Peyer's patch (tissue), 4 donors: ENCODE measurements around the gene SHISA5. TPM values are rescaled to one million over a fixed set of nuclear protein-coding genes. Genes with fewer than 3 reads are reported as not detected.

Source experiments
- DNase-seq, 3 donors: peaks; one replicate each; pipeline ENCODE4 v3.0.0-alpha.2; 2017 to 2019
- H3K27ac ChIP-seq, 4 donors: fragments of 200-600 bp; sonication (generic); one replicate each; pipeline ENCODE4 v1.5.1; 2016 to 2019
- H3K27me3 ChIP-seq, 2 donors: fragments of 200-600 bp; sonication (generic); one replicate each; pipeline ENCODE4 v1.5.1; 2019
- H3K36me3 ChIP-seq, 3 donors: fragments of 200-600 bp; sonication (generic); one replicate each; pipeline ENCODE4 v1.5.1; 2016 to 2019
- H3K4me1 ChIP-seq, 4 donors: fragments of 200-600 bp; sonication (generic); one replicate each; pipeline ENCODE4 v1.5.1; 2016 to 2019
- H3K4me3 ChIP-seq, 4 donors: fragments of 200-600 bp; sonication (generic); 1 replicate in 3 of 4; 2 replicates in 1 of 4; pipeline ENCODE4 v1.5.1; 2016 to 2019; ENCODE audit warnings: mild to moderate bottlenecking in 1 of 4
- H3K9me3 ChIP-seq, 4 donors: fragments of 200-600 bp; sonication (generic); one replicate each; pipeline ENCODE4 v1.5.1; 2016 to 2019; ENCODE audit warnings: mild to moderate bottlenecking in 1 of 4
- CTCF ChIP-seq, 6 experiments: fragments of 450-650 bp in 4 of 6; fragments of 200-600 bp in 2 of 6; sonication (generic) in 1 of 6; IDR thresholded peaks; one replicate each; pipeline ENCODE4 v1.5.1; 2017 to 2019; ENCODE audit warnings: antibody characterized with exemption in 6 of 6, mild to moderate bottlenecking in 3 of 6, moderate library complexity in 1 of 6
- POLR2A ChIP-seq, 2 donors: fragments of 450-650 bp; IDR thresholded peaks; one replicate each; pipeline ENCODE4 v1.5.1; 2017; ENCODE audit warnings: antibody characterized with exemption in 2 of 2, mild to moderate bottlenecking in 2 of 2, moderate library complexity in 2 of 2
- total RNA-seq, 4 donors: library from RNA; depleted of rRNA; stranded (reverse); fragments of >200 nt; gene quantifications; one replicate each; pipeline ENCODE4 v1.1.0, GENCODE V29; 2016

Gene SHISA5
- total RNA-seq, 4 donors from 2014 or later: 60.2 to 149 (median 110) TPM

- TF ChIP-seq CTCF (IDR thresholded peaks at IDR 0.05) (no peak), POLR2A (IDR thresholded peaks at IDR 0.05) (no peak)
- H3K27me3 ChIP-seq: no peaks in the 10 kb centered on the region
- H3K27ac ChIP-seq: no peak overlapping the region
- no peak overlapping the region for H3K4me3 ChIP-seq
- H3K4me1 ChIP-seq: peaks cover 0 to 9% (median 0%) of the 10 kb centered on the region in 4 donors
- no peak for DNase-seq
- H3K9me3 ChIP-seq: no peaks in the 10 kb centered on the region
- H3K36me3 ChIP-seq: peaks cover 0 to 42% (median 0%) of the 10 kb centered on the region in 3 donors
Observed at GRCh38 chr3:48548126-48548525, 44.2 kb upstream of the SHISA5 start.

- H3K4me3 ChIP-seq: no peak overlapping the region
- H3K27me3 ChIP-seq: no peaks in the 10 kb centered on the region
- no peak for TF ChIP-seq POLR2A (IDR thresholded peaks at IDR 0.05)
- TF ChIP-seq CTCF (IDR thresholded peaks at IDR 0.05): no peak
- no peaks in the 10 kb centered on the region for H3K4me1 ChIP-seq
- DNase-seq: peak in 1 of 3 donors; percentile 20
- no peak overlapping the region for H3K27ac ChIP-seq
- peaks cover 0 to 52% (median 0%) of the 10 kb centered on the region in 3 donors for H3K36me3 ChIP-seq
- H3K9me3 ChIP-seq: no peaks in the 10 kb centered on the region
Observed at GRCh38 chr3:48546203-48546829, 42.3 kb upstream of the SHISA5 start.

- peaks cover 0 to 67% (median 0%) of the 10 kb centered on the region in 3 donors for H3K36me3 ChIP-seq
- no peak for DNase-seq
- H3K9me3 ChIP-seq: no peaks in the 10 kb centered on the region
- no peak overlapping the region for H3K4me3 ChIP-seq
- no peak for TF ChIP-seq POLR2A (IDR thresholded peaks at IDR 0.05)
- no peak for TF ChIP-seq CTCF (IDR thresholded peaks at IDR 0.05)
- no peaks in the 10 kb centered on the region for H3K27me3 ChIP-seq
- H3K27ac ChIP-seq: no peak overlapping the region
- H3K4me1 ChIP-seq: no peaks in the 10 kb centered on the region
Observed at GRCh38 chr3:48544141-48544540, 40.2 kb upstream of the SHISA5 start.

- H3K4me3 ChIP-seq: no peak overlapping the region
- H3K4me1 ChIP-seq: no peaks in the 10 kb centered on the region
- H3K36me3 ChIP-seq: peaks cover 0 to 75% (median 0%) of the 10 kb centered on the region in 3 donors
- no peaks in the 10 kb centered on the region for H3K27me3 ChIP-seq
- no peaks in the 10 kb centered on the region for H3K9me3 ChIP-seq
- TF ChIP-seq POLR2A (IDR thresholded peaks at IDR 0.05) (no peak), CTCF (IDR thresholded peaks at IDR 0.05) (no peak)
- DNase-seq: peak in 1 of 3 donors; percentile 41
- no peak overlapping the region for H3K27ac ChIP-seq
Observed at GRCh38 chr3:48543271-48543866, 39.4 kb upstream of the SHISA5 start.

- H3K27ac ChIP-seq: no peak overlapping the region
- H3K36me3 ChIP-seq: peaks cover 0 to 70% (median 0%) of the 10 kb centered on the region in 3 donors
- H3K4me3 ChIP-seq: no peak overlapping the region
- no peaks in the 10 kb centered on the region for H3K27me3 ChIP-seq
- H3K9me3 ChIP-seq: no peaks in the 10 kb centered on the region
- TF ChIP-seq CTCF (IDR thresholded peaks at IDR 0.05): no peak
- TF ChIP-seq POLR2A (IDR thresholded peaks at IDR 0.05): no peak
- H3K4me1 ChIP-seq: no peaks in the 10 kb centered on the region
- DNase-seq: peak in 1 of 3 donors; percentile 34
Observed at GRCh38 chr3:48538451-48538850, 34.5 kb upstream of the SHISA5 start.
